ENCODE data around the gene IL6R. TPM values are rescaled to one million over a fixed set of nuclear protein-coding genes. Genes with fewer than 3 reads are reported as not detected.
"Not testable (repeated sequence)": the region's sequence is repeated elsewhere in the genome, so short reads cannot be mapped to it uniquely, and the experiment has no call there.

Gene IL6R
- total RNA-seq, result 10 to 100 TPM; 12.7 to 73.9 (median 37.4) TPM
- polyA plus RNA-seq, result 1 to 10 TPM; 1.9 to 4.1 (median 4.0) TPM
- long read RNA-seq, donor 1, result 0 reads
- long read RNA-seq, donor 2, result 0 reads
- long read RNA-seq, donor 3, result 0 reads
- long read RNA-seq, donor 4, partial matches to known transcripts, result 0 of 1 reads
- long read RNA-seq, donor 4, other reads (novel, unspliced or antisense), result 0 of 1 reads
- long read RNA-seq, donor 5, result 0 reads
- long read RNA-seq, donor 6, result 0 reads
- long read RNA-seq, donor 7, full-length matches to known transcripts, result 1 of 1 reads
- long read RNA-seq, donor 7, partial matches to known transcripts, result 0 of 1 reads
- long read RNA-seq, donor 7, other reads (novel, unspliced or antisense), result 0 of 1 reads
- long read RNA-seq, donor 8, full-length matches to known transcripts, result 1 of 1 reads
- long read RNA-seq, donor 8, partial matches to known transcripts, result 0 of 1 reads
- long read RNA-seq, donor 8, other reads (novel, unspliced or antisense), result 0 of 1 reads
- long read RNA-seq, donor 9, partial matches to known transcripts, result 0 of 1 reads
- long read RNA-seq, donor 9, other reads (novel, unspliced or antisense), result 0 of 1 reads
- long read RNA-seq, donor 10, result 0 reads

DNA sequence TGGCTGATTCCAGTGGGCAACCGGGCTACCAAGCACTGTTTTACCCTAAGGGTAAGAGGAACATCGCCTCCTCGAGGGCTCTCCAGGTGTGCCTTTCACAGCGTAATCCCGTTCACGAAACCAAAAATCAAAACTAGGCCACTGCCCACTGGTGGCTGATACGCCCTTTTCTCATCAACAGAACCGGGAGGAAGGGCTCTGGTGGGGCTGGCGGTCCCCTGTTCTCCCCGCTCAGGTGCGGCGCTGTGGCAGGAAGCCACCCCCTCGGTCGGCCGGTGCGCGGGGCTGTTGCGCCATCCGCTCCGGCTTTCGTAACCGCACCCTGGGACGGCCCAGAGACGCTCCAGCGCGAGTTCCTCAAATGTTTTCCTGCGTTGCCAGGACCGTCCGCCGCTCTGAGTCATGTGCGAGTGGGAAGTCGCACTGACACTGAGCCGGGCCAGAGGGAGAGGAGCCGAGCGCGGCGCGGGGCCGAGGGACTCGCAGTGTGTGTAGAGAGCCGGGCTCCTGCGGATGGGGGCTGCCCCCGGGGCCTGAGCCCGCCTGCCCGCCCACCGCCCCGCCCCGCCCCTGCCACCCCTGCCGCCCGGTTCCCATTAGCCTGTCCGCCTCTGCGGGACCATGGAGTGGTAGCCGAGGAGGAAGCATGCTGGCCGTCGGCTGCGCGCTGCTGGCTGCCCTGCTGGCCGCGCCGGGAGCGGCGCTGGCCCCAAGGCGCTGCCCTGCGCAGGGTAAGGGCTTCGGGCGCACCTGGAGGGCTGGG is at the start of gene IL6R:
Gene IL6R (plus strand): TSS at position 360 of the 763 bp plus-strand sequence. CDS start 287 bp downstream, at position 647.
- peak within 1 kb of the TSS; percentile 65 to 79 (median 74) for H3K4me3 ChIP-seq
- DNase-seq, result peak; percentile 91 to 95
- WGBS, 5 donors, result 0 to 1% (median 0%) methylated on average over 4 to 66 of the region's 66 CpGs
- peak within 1 kb of the TSS; percentile 88 to 99 (median 98) for H3K27ac ChIP-seq
- H3K36me3 ChIP-seq, result no peaks in the 10 kb centered on the region
- no peaks in the 10 kb centered on the region for H3K9me3 ChIP-seq
- no peaks in the 10 kb centered on the region for H3K27me3 ChIP-seq
- intact Hi-C loops (cut with DNase I; ENCODE audit: low total_unique reads), result loop anchor here (10.0 kb wide), 1 partner anchor 60 kb away; no protein-coding TSS in a partner anchor
- TF ChIP-seq POLR2AphosphoS5 (IDR thresholded peaks at IDR 0.05), result peak; percentile 99
- peak in 5 of 7 experiments; percentile 19 to 67 (median 40) for TF ChIP-seq CTCF (IDR thresholded peaks at IDR 0.05)
- peak; percentile 50 for TF ChIP-seq EP300 (IDR thresholded peaks at IDR 0.05)
- peak in 1 of 4 donors; percentile 38 for TF ChIP-seq POLR2A (IDR thresholded peaks at IDR 0.05)
- H3K4me1 ChIP-seq, result peaks cover 37 to 80% (median 53%) of the 10 kb centered on the region in 4 donors

DNA sequence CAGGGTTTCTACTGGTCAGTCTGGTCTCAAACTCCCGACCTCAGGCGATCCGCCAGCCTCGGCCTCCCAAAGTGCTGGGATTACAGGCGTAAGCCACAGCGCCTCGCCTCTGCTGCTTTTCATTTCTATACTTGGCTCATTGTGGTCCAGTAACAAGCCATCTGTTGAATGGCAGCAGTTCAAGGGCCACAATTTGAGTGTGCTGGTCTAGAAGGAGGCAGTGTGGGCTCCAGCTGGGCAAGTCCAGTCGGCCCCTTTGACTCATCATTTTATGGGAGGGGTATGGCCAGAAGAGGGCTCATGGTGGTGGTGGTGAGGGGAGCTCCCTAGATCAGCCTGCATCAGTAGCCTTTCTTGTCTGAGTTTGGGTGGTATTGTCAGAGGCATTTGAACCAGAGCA is 46.6 kb upstream of the IL6R start:
- H3K27ac ChIP-seq, result no peak overlapping the region
- DNase-seq, result no peak
- H3K4me3 ChIP-seq, result no peak overlapping the region
- TF ChIP-seq CTCF (IDR thresholded peaks at IDR 0.05) (no peak), POLR2AphosphoS5 (IDR thresholded peaks at IDR 0.05) (no peak), POLR2A (IDR thresholded peaks at IDR 0.05) (no peak), EP300 (IDR thresholded peaks at IDR 0.05) (no peak)
- no peaks in the 10 kb centered on the region for H3K36me3 ChIP-seq
- 91 to 96% (median 93%) methylated on average over 7 to 8 of the region's 8 CpGs for WGBS, 5 donors
- no peaks in the 10 kb centered on the region for H3K9me3 ChIP-seq
- intact Hi-C loops (cut with DNase I; ENCODE audit: low total_unique reads), result no loop called here
- H3K27me3 ChIP-seq, result no peaks in the 10 kb centered on the region
- peaks cover 14 to 22% (median 16%) of the 10 kb centered on the region in 4 donors for H3K4me1 ChIP-seq

- no peak for DNase-seq
- intact Hi-C loops (cut with DNase I; ENCODE audit: low total_unique reads), result no loop called here
- Histone ChIP-seq H3K4me1 (peaks cover 0 to 4% (median under 1%) of the 10 kb centered on the region in 4 donors), H3K27ac (no peak overlapping the region), H3K36me3 (no peaks in the 10 kb centered on the region), H3K4me3 (no peak overlapping the region), H3K9me3 (no peaks in the 10 kb centered on the region), H3K27me3 (no peaks in the 10 kb centered on the region)
- no peak for TF ChIP-seq EP300 (IDR thresholded peaks at IDR 0.05)
- TF ChIP-seq CTCF (IDR thresholded peaks at IDR 0.05), result no peak
- TF ChIP-seq POLR2AphosphoS5 (IDR thresholded peaks at IDR 0.05), result no peak
- TF ChIP-seq POLR2A (IDR thresholded peaks at IDR 0.05), result no peak
These were observed 44.9 kb upstream of the IL6R start for GRCh38 chr1:154360288-154360687.

- H3K36me3 ChIP-seq; H3K27ac ChIP-seq; intact Hi-C loops (cut with DNase I; ENCODE audit: low total_unique reads); H3K4me3 ChIP-seq; DNase-seq; H3K4me1 ChIP-seq; H3K27me3 ChIP-seq; H3K9me3 ChIP-seq: not testable (repeated sequence)
- WGBS, 5 donors, result 82 to 95% (median 89%) methylated on average over 5 of the region's 5 CpGs
These were observed 44.3 kb upstream of the IL6R start for GRCh38 chr1:154360881-154361280.
